Prostate gland (tissue), 2 donors: ENCODE measurements around the gene HRG.

Experiments used
- POLR2A ChIP-seq: fragments of 450-650 bp; IDR thresholded peaks from one replicate; pipeline ENCODE4 v1.6.1; 2016; ENCODE audit warnings: antibody characterized with exemption, mild to moderate bottlenecking
- POLR2AphosphoS5 ChIP-seq: sonication (generic); formaldehyde crosslinking; IDR thresholded peaks from one replicate; pipeline ENCODE4 v1.6.1; 2017; ENCODE audit warnings: antibody characterized with exemption
- TF ChIP-seq, protein P1 (sequence below), 4 experiments: fragments of 200-600 bp in 2 of 4; fragments of 450-650 bp in 2 of 4; sonication (generic) in 2 of 4; IDR thresholded peaks; 1 replicate in 3 of 4; 2 replicates in 1 of 4; pipeline ENCODE4 v1.5.1; 2016 to 2019; ENCODE audit warnings: antibody characterized with exemption in 4 of 4, mild to moderate bottlenecking in 2 of 4, moderate library complexity in 2 of 4

DNA sequence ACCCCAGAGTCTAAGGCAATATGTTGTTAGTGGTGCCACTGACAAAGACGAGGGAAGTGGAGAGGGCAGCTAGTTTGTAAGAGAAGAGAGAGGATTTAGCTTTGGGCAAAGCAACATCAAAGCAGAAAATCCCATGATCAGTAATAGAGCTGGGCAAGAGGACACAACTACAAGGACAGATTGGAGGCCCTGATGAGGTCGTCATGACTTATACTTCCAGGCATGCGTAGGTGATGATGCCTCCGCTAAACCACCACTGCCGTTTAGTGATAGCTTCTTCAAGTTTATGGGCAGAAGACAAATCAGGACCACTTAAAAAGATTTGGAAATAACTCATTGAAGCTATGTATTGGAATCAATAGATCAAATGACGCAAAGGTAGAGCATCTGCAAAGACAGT is 2.6 kb downstream of the HRG start:
- TF ChIP-seq, protein P1, sequence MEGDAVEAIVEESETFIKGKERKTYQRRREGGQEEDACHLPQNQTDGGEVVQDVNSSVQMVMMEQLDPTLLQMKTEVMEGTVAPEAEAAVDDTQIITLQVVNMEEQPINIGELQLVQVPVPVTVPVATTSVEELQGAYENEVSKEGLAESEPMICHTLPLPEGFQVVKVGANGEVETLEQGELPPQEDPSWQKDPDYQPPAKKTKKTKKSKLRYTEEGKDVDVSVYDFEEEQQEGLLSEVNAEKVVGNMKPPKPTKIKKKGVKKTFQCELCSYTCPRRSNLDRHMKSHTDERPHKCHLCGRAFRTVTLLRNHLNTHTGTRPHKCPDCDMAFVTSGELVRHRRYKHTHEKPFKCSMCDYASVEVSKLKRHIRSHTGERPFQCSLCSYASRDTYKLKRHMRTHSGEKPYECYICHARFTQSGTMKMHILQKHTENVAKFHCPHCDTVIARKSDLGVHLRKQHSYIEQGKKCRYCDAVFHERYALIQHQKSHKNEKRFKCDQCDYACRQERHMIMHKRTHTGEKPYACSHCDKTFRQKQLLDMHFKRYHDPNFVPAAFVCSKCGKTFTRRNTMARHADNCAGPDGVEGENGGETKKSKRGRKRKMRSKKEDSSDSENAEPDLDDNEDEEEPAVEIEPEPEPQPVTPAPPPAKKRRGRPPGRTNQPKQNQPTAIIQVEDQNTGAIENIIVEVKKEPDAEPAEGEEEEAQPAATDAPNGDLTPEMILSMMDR (IDR thresholded peaks at IDR 0.05), result no peak
- TF ChIP-seq POLR2AphosphoS5, result no peak
- no peak for TF ChIP-seq POLR2A
